GM18909 (cell line): ENCODE measurements around the gene ACOT8.
"Not testable (repeated sequence)": the region's sequence is repeated elsewhere in the genome, so short reads cannot be mapped to it uniquely, and the experiment has no call there.

Experiments used
- ATAC-seq: cut with Tn5 transposase; IDR thresholded peaks from one replicate; pipeline ENCODE4 v1.9.1; 2021; ENCODE audit warnings: mild to moderate bottlenecking; ENCODE audit not compliant: unreplicated experiment, poor library complexity

The ACOT8 gene

GRCh38 chr20:45857114-45857881 is at the start of gene ACOT8, which contains the start of gene ZSWIM3:
ACOT8 (minus strand) TSS chr20:45857392; CDS start chr20:45857315, 77 bp downstream.
ZSWIM3 (plus strand) TSS chr20:45857614; CDS start chr20:45857826, 212 bp downstream.
- ATAC-seq: peak; percentile 95

GRCh38 chr20:45905505-45906079 is 48.4 kb upstream of the ACOT8 start:
- ATAC-seq: no peak

- ATAC-seq: no peak
Observed at GRCh38 chr20:45904583-45905504, 47.7 kb upstream of the ACOT8 start.

- ATAC-seq: no peak
Observed at GRCh38 chr20:45902199-45902701, 45.1 kb upstream of the ACOT8 start.

DNA sequence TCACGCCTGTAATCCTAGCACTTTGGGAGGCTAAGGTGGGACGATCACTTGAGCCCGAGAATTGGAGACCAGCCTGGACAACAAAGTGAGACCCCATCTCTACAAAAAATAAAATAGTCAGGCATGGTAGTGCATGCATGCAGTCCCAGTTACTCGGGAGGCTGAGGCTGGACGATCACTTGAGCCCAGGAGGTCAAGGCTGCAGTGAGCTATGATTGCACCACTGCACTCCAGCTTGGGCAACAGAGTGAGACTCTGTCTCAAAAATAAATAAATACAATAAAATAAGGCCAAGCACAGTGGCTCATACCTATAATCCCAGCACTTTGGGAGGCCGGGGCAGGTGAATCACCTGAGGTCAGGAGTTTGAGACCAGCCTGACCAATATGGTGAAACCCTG is 44.1 kb upstream of the ACOT8 start:
- not testable (repeated sequence) for ATAC-seq

GRCh38 chr20:45899046-45899835 is 42.0 kb upstream of the ACOT8 start:
- no peak for ATAC-seq

DNA sequence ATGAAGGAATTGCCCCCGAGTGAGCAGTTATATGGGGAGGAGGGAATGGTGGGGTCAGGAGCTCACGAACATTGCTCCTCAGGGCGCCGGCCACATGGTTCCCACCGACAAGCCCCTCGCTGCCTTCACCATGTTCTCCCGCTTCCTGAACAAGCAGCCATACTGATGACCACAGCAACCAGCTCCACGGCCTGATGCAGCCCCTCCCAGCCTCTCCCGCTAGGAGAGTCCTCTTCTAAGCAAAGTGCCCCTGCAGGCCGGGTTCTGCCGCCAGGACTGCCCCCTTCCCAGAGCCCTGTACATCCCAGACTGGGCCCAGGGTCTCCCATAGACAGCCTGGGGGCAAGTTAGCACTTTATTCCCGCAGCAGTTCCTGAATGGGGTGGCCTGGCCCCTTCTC is 41.1 kb upstream of the ACOT8 start:
- no peak for ATAC-seq

DNA sequence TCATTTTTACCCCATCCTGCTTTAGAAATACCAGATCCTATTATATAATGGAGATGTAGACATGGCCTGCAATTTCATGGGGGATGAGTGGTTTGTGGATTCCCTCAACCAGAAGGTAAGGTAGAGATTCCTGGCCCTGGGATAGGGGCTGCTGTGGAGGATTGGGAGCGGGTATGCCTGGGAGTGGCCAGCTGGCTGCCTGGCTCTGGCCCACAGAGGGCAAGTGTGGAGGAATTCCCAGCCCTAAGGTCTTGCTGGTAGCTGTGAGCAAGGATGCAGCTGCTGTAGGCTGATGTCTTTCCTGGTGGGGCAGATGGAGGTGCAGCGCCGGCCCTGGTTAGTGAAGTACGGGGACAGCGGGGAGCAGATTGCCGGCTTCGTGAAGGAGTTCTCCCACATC is 40.5 kb upstream of the ACOT8 start:
- no peak for ATAC-seq

DNA sequence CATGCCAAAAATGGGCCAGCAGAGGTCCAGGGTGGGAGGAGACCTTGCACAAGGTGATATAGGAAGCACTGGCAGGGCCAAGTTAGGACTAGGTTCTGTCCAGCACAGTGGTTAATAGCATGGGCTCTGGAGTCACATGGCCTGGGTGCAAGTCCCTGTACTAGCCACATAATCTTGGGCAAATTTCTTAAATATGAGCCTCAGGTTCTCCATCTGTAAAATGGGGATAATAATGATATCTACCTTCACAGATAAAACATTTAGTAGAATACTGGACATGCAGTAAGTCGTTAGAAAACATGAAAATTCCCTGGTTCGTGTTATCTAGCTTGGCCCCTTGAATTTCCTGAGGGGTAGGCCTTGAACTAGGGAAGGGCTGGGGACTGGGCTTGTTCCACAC is 40.1 kb upstream of the ACOT8 start:
- ATAC-seq: no peak

DNA sequence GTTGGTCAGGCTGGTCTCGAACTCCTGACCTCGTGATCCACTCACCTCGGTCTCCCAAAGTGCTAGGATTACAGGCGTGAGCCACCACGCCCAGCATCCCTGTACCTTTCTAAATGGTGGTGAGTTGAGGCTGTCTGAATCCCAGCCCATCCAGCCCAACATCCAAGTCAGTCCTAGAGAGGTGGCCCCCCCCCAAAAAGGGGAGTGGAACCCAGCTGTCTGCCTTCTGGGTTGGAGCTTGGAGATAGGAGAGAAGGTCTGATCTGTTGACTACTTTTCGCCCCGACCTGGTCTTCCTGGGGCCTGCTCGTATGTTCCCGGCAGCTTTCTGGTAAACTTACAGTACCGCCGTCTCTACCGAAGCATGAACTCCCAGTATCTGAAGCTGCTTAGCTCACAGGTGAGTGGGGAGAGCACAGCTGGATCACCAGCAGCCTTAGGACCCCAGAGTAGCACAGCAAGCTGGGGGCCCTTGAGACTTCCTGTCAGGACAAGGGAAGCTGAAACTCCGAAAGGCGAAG is 39.5 kb upstream of the ACOT8 start:
- ATAC-seq: no peak

GRCh38 chr20:45894797-45895196 is 37.6 kb upstream of the ACOT8 start:
- ATAC-seq: no peak

- ATAC-seq: no peak
Observed at GRCh38 chr20:45893831-45894230, 36.6 kb upstream of the ACOT8 start.

- ATAC-seq: no peak
Observed at GRCh38 chr20:45892828-45893500, 35.8 kb upstream of the ACOT8 start.

GRCh38 chr20:45892049-45892825 is 35.0 kb upstream of the ACOT8 start:
- ATAC-seq: no peak

GRCh38 chr20:45890985-45891983 is 34.1 kb upstream of the ACOT8 start, which contains the start of the genes CTSA and NEURL2:
CTSA (plus strand) TSS chr20:45891335; CDS start chr20:45891569, 234 bp downstream.
NEURL2 (minus strand) TSS chr20:45891208; CDS start chr20:45890991, 217 bp downstream.
- ATAC-seq: peak; percentile 76

DNA sequence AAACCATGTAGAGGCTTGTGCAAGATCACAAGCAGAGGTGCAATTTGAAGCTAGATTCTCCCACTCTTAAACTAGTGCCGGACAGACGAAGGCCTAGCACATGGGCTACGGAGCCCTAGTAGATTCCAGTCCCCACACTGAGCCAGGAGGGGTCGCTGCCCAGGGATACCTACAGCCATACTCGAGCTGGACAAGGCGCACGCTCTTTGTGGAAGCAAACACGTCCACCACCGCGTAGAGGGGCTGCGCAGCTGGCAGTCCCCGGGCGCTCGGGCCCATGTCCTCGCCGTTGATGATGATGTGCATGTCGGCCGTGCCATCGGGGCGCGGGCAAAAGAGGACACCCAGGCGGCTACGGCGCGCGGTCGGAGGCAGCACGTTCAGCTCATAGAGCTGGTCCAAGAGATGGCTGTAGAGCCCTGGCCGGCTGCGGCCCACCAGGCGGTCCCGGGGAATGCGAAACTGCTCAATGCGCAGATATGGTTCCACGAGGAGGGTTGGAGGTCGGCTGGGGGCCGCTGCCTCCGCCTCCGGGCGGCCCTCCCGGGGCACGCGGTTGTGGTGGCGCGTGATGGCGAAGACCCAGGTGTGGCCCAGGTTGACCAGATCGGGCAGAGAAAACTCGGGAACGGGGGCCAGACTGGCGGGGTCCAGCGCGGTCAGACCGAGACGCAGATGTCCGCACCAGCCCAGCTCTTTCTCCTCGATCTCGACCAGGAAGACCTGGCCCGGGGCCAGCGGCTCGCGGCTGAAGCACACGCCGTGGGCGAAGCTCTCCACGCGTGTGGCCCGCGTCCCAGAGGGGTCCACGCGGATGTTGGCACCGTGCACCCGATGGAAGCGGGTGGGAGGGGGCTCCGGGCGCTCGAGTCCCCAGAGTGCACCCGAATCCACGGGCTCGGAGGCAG is 33.1 kb upstream of the ACOT8 start:
- ATAC-seq: peak; percentile 35
